ENCODE measurements around the gene CERK.
A peak's percentile ranks its signal among the peaks of the same experiment; 100 is the strongest.

CERK gene

DNA sequence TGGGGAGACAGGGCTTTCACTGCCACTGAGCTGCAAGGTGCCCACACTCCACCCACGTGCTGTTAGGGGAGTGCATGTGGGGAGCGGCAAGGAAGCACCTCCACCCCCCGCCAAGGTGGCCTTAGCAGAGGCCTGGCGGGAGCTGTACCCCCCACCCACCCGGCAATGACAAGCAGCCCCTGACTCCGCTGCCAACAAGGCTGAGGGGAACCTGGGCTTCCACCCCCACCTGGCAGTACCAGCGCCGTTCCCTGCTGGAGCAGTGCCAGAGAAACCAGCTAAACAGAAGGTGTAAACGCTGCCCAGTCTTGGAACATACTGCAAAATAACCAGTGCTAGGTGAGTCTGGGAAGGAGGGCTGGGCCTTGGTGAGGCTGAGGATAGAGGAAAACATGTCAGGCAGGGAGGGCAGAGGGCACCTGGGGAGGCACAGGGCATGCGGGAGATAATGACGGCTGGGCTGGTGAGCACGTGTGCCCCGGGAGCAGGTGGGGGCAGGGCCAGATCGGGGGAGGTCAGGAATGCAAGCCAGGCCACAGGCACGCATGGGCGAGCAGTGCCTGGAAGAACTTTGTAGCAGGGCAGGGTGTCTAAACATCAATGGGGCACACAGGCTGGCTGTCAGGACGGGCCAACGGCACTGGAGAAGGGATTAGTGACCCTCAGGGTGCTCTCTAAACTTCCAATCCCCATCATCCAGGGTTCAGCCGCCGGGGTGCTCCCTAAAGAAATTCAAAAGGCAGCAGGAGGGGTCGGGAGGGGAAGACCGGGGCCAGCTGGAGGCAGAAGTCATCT, 6.6 kb downstream of the CERK start:
- peak; percentile 85 for DNase-seq (ENCODE audit: low spot score)

DNA sequence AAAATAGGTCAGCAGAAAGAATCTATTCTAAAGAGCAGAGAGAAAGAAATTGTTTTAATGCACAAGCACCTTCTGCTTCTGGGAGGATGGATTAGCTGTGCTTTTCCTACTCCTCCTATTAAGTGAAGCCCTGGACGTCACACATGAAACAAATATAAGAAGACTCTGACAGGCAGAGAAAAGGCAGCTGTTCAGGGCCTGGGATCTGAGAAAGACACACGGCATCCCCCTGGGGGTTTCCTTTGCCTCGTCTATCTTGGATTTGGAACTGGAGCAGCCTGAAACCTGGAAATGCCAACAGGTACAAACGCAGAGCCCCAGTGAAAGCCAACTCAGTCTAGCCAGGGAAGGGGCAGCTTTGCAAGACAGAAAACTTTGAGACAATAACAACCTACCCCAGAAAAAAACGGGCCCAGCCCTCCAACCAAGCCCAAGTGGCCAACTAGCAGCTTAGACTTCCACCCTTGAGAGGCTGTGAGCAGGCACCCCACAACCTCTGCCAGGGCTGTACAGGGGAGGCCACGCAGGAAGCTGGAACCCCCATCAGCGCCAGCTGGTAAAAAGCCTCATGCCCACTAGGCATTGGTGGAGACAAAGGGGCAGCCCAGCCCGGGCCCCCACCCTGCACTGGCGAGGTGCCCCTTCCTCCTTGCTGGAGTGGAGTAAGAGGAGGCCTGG, 7.3 kb downstream of the CERK start:
- DNase-seq (ENCODE audit: low spot score): no peak

- DNase-seq (ENCODE audit: low spot score): no peak
These were observed 9.6 kb downstream of the CERK start for GRCh38 chr22:46728470-46728869.

GRCh38 chr22:46727813-46728364, 10.2 kb downstream of the CERK start:
- peak; percentile 17 for DNase-seq (ENCODE audit: low spot score)

GRCh38 chr22:46726986-46727317, 11.1 kb downstream of the CERK start:
- DNase-seq (ENCODE audit: low spot score): no peak

DNA sequence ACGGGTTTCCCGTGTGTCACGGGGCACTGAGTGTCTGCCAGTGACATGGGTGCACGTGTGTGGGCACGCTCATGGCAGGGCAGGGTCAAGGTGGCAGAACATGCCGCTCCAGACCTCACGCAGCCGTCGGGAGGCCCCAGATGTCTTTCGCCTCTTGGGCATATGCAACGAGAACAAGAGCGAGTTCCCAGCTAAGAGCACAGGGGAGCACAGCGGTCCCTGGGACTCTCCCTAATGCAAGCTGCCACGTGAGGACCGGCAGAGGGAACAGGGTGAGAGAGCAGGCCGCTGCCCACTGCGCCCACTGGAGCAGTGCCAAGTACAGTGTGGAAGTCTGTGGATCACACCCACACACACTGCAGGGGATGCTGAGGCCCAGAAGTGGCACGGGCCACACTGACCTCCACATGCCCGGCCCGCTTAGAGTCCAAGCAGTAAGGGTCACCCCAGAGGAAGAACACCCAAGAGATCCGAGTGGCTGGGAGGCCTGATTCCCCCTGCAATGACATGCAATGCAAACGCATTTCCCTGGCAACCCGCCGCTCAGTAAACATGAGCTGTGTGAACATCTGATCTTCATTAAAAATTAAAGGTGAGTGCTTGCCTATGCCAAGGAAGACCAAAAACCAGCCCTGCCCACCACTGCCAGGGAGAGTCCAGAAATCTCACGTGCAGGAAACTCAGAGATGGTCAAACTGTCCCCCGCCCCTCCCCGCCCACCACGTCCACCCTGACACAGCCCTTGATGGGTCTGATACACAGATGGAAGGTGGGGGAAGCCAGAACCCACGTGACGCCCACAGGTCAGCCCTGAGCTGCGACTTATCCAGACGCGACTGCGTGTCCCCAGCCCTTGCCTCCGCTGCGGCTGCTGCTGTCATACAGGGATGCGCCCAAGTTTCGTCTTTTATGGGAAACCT, 11.7 kb downstream of the CERK start:
- no peak for DNase-seq (ENCODE audit: low spot score)

DNA sequence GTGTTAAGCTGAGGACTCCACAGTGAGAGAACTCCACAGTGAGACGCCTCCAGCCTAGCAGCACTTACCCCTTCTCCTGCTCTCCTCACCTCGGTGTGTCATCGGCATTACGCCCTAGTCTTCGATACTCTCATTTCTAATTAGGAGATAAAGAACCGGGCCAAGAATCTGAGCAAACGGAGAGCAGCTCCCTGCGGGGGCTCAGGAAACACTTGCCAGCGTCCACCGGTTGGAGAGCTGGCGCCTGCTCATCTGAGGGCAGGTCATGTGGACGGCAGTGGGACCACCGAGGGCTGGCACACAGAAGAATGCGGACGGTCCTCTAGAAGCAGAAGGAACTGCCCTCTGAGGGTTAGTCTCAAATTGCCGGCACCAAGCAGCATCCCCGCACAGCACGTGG, 13.0 kb downstream of the CERK start:
- DNase-seq (ENCODE audit: low spot score): no peak

GRCh38 chr22:46723882-46724281, 14.2 kb downstream of the CERK start:
- DNase-seq (ENCODE audit: low spot score): no peak

DNA sequence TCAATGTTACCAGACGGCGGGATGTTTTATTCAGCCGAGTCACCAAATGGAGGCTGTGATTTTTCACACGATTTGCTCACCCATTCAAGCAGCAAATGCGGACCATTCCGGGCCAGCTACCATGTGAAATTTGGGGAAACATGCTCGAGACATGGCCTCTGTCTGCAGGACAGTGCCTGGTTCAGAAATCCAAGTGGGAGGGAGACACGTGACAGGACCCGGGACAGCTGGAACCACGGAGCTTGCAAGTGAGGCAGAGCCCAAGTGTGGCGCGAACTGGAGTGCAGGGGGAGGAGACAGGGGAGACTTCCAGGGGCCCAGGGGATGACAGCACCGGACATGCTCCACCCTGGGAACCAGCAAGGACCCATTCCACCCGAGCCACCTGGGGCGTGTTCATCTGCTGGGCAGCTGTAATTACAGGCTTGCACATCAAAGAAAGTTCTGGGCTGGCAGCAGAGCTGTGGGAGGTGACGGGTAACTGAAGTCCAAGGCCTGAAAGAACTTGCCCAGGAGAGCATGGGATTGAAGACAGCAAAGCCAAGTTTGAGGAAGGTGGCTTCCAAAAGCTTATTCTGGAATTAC, 16.5 kb downstream of the CERK start:
- DNase-seq (ENCODE audit: low spot score): peak; percentile 91

DNA sequence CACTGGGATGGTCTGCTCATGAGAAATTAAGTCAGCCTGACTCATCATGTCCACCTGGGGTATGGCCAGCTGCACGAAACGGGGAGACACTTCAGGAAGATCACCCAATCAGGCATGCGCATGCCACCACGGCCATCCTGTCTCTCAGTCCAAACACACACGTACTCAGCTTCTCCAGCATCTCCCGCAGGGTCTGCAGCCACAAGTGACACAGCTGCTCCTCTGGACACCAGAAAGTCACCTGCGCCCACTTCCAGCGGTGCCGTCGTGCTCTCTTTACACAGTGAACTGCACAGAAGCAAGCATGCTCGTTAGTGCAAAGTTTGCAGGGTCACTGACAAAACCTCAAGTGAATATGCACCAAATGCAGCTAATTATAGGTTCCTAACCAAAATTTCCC, 18.1 kb downstream of the CERK start:
- DNase-seq (ENCODE audit: low spot score): no peak

DNA sequence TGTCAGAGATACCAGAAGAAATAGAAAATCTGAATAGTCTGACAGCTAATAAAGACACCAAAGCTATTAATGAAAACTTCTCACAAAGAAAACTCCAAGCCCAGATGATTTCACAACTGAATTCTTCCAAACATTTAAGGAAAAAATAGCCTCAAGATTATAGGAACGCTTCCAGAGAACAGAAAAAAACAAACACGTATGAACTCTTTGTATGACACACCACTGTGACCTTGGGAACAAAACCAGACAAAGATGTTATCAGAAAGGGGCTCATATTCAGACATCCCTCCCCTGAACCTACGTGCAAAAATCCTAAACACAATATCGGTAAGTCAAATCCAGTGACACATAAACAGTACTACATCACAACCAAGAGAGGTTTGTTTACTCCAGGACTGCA, 23.5 kb downstream of the CERK start:
- no peak for DNase-seq (ENCODE audit: low spot score)

- DNase-seq (ENCODE audit: low spot score): no peak
These were observed 25.8 kb downstream of the CERK start for GRCh38 chr22:46712288-46712687.

- DNase-seq (ENCODE audit: low spot score): no peak
These were observed 27.2 kb downstream of the CERK start for GRCh38 chr22:46710806-46711205.

DNA sequence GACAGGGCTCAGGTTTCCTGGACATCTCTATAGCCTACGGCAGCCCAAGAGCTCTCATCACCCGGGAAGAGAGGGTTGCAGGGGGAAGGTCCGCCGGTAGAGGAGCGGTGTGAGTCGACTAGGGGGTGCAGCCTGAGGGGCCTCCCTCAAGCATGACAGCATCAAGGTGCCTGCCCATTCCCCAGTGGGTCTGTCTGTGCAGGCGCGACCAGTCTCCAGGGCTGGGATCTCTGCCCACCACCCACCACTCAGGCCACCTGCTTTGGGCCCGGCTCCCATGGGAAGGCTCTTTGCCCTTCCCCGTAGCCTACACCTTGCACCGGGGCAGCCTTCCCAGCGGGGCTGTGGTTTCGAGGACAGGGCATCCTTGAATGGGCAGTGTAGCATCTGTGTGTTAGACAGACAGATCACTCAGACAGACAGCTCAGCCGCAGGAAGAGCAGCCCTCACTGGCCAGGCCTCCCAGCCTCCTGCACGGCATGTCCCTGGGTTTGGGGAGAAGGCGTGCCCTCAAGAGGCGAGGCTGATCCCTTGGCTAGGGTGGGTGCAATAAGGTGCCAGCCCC, 29.2 kb downstream of the CERK start:
- no peak for DNase-seq (ENCODE audit: low spot score)

- DNase-seq (ENCODE audit: low spot score): no peak
These were observed 30.1 kb downstream of the CERK start for GRCh38 chr22:46707827-46708570.

DNA sequence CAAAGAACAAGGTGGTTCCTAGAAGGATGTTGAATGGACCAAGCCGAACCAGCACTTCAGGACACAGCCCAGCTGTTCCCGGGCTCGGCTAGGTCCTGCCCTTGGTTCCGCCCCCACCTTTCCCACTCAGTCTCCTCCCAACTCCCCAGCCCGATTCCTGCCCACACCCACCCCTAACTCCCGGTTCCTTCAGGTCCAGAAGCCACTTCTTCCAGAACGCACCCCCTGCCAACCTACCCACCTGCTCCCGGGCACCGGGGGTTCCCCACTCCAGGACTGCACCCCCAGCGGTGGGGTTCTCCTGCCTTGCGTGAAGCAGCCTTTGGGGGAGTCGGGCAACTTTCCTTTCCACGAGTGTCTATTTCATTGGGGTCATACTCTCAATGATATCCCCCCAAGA, 30.7 kb downstream of the CERK start:
- DNase-seq (ENCODE audit: low spot score): no peak

DNA sequence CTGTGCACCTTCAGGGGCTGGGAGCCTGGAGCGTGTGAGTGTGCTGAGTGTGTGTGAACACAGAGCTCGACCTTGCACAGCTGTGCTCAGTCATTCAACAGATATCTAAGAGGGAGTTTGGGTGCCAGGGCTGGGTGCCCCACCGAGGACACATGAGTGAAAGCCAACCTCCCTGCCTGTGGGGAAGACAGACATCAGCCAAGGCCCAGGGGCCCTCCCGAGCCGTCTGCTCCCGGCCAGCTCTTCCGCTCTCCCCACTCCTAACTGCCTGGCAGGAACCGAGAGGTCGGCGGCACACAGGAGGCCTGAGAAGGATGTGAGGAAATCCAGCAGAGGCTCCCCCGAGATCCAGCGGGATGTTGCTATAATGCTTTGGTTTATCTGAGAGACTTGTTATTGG, 32.0 kb downstream of the CERK start:
- no peak for DNase-seq (ENCODE audit: low spot score)

DNA sequence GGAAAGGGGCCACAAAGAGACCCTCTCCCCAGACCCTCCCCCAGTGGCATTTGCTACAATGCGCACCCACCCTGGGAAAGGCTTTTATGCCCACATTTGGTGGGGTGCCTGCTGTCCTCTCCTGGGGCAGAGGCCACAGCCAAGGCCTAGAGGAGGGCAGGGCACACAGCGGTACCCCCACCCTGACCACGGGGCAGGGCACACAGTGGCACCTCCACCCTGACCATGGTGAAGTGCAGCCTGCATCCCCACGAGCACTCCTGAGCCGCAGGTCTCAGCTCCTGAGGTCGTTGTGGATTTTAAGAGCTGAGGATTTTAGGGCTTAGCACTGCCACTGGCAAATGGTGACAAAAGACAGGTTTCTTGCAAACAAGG, 34.1 kb downstream of the CERK start:
- DNase-seq (ENCODE audit: low spot score): no peak

DNA sequence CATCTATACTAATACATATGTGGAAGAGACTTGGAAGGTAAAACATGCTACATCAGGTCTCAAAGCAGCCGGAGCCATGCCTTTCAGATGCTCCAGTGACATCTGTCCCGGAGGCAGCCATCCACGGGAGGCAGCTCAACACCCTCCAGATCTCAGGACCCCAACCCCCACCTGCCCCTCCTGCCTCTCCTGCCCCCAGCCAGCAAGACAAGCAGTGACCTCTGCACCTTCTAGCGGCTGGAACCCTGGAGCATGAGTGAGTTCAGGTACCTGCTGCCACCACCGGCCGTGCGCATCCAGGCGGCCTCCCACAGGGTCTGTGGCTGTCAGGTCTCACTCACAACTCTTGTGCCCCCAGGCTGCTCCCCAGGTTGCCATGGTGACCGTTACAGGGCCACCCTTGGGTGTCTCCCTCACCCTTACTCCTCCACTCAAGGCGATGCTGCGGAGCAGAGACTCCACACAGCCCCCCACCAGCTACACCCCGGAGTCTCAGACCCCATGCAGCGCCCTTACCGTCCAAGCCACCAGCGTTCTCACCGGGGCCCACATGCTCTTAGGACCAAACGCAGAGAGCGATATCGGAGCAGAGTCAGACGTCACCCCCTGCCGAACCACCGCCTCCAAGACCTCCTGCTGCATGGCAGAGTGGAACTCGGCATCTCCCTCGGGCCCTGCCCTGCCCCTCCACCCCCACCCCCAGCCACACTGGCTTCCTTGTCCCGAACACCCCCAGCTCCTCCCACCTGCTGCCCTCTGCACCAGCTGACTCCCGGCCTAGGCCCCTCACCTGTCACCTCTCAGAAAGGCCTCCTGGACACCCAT, 34.7 kb downstream of the CERK start:
- DNase-seq (ENCODE audit: low spot score): no peak

DNA sequence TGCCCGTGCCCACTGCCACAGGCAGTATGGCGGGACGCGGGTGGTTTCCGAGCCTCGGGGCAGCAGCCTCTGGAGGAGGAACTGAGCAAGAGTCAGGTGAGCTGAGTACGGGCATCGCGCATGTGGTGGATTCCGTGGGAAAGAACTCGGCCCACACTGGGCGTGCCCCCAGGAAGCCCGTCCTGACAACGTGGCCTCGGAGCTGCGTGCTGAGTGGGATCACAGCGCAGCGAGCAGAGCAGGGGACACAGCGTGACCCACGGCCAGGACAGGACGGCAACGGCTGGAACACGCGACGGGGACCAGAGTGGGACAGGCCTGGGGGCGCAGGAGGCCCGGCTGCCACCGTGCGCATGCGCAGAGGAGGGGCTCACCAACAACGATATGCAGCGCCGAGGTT, 36.8 kb downstream of the CERK start:
- no peak for DNase-seq (ENCODE audit: low spot score)

All from SW480 (cell line).